H9 (cell line): Measurements from ENCODE around the gene ADIRF. TPM values are rescaled to one million over a fixed set of nuclear protein-coding genes. Genes with fewer than 3 reads are reported as not detected.
A peak's percentile ranks its signal among the peaks of the same experiment; 100 is the strongest.

Experiments used
- DNase-seq: peaks from one replicate; pipeline ENCODE4 v3.0.0-alpha.2; 2017
- H2AFZ ChIP-seq: one replicate; pipeline ENCODE4 v1.6.1; 2013; ENCODE audit warnings: mild to moderate bottlenecking, low read length, control low read depth, moderate library complexity
- H2AK5ac ChIP-seq: 2 replicates; pipeline ENCODE4 v1.6.1; 2013; ENCODE audit warnings: low read length, control low read depth, mixed read lengths; ENCODE audit not compliant: insufficient read length
- H2BK120ac ChIP-seq: one replicate; pipeline ENCODE4 v1.6.1; 2013; ENCODE audit warnings: low read depth, mild to moderate bottlenecking, low read length, control low read depth, inconsistent platforms; ENCODE audit not compliant: poor library complexity, severe bottlenecking
- H2BK12ac ChIP-seq: 2 replicates; pipeline ENCODE4 v1.6.1; 2013; ENCODE audit warnings: low read length, control low read depth, mixed read lengths, low read depth; ENCODE audit not compliant: insufficient read length
- H2BK15ac ChIP-seq: 2 replicates; pipeline ENCODE4 v1.6.1; 2013; ENCODE audit warnings: low read depth, low read length, control low read depth
- H2BK20ac ChIP-seq: one replicate; pipeline ENCODE4 v1.6.1; 2013; ENCODE audit warnings: low read depth, mild to moderate bottlenecking, low read length, control low read depth, inconsistent platforms; ENCODE audit not compliant: poor library complexity, severe bottlenecking
- H2BK5ac ChIP-seq: 2 replicates; pipeline ENCODE4 v1.6.1; 2013; ENCODE audit warnings: low read length, control low read depth, mixed read lengths; ENCODE audit not compliant: insufficient read length
- H3K14ac ChIP-seq: 2 replicates; pipeline ENCODE4 v1.6.1; 2013; ENCODE audit warnings: low read length, control low read depth; ENCODE audit not compliant: insufficient read depth
- H3K18ac ChIP-seq: 2 replicates; pipeline ENCODE4 v1.6.1; 2013; ENCODE audit warnings: low read depth, mild to moderate bottlenecking, mixed read lengths, low read length, control low read depth; ENCODE audit not compliant: insufficient read length
- H3K23ac ChIP-seq: 2 replicates; pipeline ENCODE4 v1.6.1; 2013; ENCODE audit warnings: low read length, control low read depth, mixed read lengths, low read depth; ENCODE audit not compliant: insufficient read length
- H3K23me2 ChIP-seq: 2 replicates; pipeline ENCODE4 v1.6.1; 2013; ENCODE audit warnings: low read depth, mild to moderate bottlenecking, mixed read lengths, low read length, control low read depth; ENCODE audit not compliant: insufficient read length, poor library complexity, severe bottlenecking
- H3K27ac ChIP-seq: 2 replicates; pipeline ENCODE4 v1.5.1; 2013; ENCODE audit warnings: low read length, control low read depth, mixed read lengths, low read depth; ENCODE audit not compliant: insufficient read length
- H3K27me3 ChIP-seq: 2 replicates; pipeline ENCODE4 v1.6.1; 2013; ENCODE audit warnings: low read length, control low read depth, inconsistent platforms; ENCODE audit not compliant: insufficient read depth
- H3K4ac ChIP-seq: 2 replicates; pipeline ENCODE4 v1.6.1; 2013; ENCODE audit warnings: low read depth, mild to moderate bottlenecking, control low read depth, inconsistent platforms, low read length, moderate library complexity
- H3K4me1 ChIP-seq: 2 replicates; pipeline ENCODE4 v1.6.1; 2013; ENCODE audit warnings: low read length, control low read depth, inconsistent platforms; ENCODE audit not compliant: insufficient read depth
- H3K4me2 ChIP-seq: 2 replicates; pipeline ENCODE4 v1.6.1; 2013; ENCODE audit warnings: low read length, control low read depth, mixed read lengths; ENCODE audit not compliant: insufficient read length, insufficient read depth
- H3K56ac ChIP-seq: 2 replicates; pipeline ENCODE4 v1.6.1; 2013; ENCODE audit warnings: low read depth, mild to moderate bottlenecking, mixed read lengths, low read length, control low read depth; ENCODE audit not compliant: insufficient read length
- H3K79me1 ChIP-seq: 2 replicates; pipeline ENCODE4 v1.6.1; 2013; ENCODE audit warnings: low read depth, mild to moderate bottlenecking, moderate library complexity, low read length, control low read depth, inconsistent platforms; ENCODE audit not compliant: insufficient read depth, poor library complexity, severe bottlenecking
- H3K79me2 ChIP-seq: 2 replicates; pipeline ENCODE4 v1.6.1; 2013; ENCODE audit warnings: low read length, control low read depth, inconsistent platforms; ENCODE audit not compliant: insufficient read depth
- H3K9ac ChIP-seq: 2 replicates; pipeline ENCODE4 v1.6.1; 2013; ENCODE audit warnings: low read length, control low read depth, mixed read lengths; ENCODE audit not compliant: insufficient read length; ENCODE audit errors: extremely low read depth
- H3K9me3 ChIP-seq: one replicate; pipeline ENCODE4 v1.6.1; 2013; ENCODE audit warnings: low read depth, low read length, inconsistent platforms; ENCODE audit not compliant: control insufficient read depth
- H3T11ph ChIP-seq: one replicate; pipeline ENCODE4 v1.6.1; 2013; ENCODE audit warnings: mild to moderate bottlenecking, low read length, control low read depth, inconsistent platforms
- H4K20me1 ChIP-seq: one replicate; pipeline ENCODE4 v1.6.1; 2013; ENCODE audit not compliant: control insufficient read depth, insufficient read length, insufficient read depth
- H4K5ac ChIP-seq: 2 replicates; pipeline ENCODE4 v1.6.1; 2013; ENCODE audit warnings: low read depth, mild to moderate bottlenecking, mixed read lengths, low read length, control low read depth; ENCODE audit not compliant: insufficient read length
- H4K8ac ChIP-seq: replicated peaks from 2 replicates; pipeline ENCODE4 v1.6.1; 2013; ENCODE audit warnings: low read length, control low read depth, mixed read lengths, low read depth; ENCODE audit not compliant: insufficient read length
- H4K91ac ChIP-seq: 2 replicates; pipeline ENCODE4 v1.6.1; 2013; ENCODE audit warnings: low read depth, mild to moderate bottlenecking, moderate library complexity, mixed read lengths, low read length, control low read depth; ENCODE audit not compliant: insufficient read length
- H3K27ac Mint-ChIP-seq, 3 experiments: 2 replicates in 2 of 3; 3 replicates in 1 of 3; pipeline ENCODE4 v1.8.0; 2020 to 2021; ENCODE audit warnings: mixed read lengths in 3 of 3, mild to moderate bottlenecking in 1 of 3, moderate library complexity in 1 of 3
- H3K27me3 Mint-ChIP-seq: 2 replicates; pipeline ENCODE4 v1.8.0; 2021; ENCODE audit warnings: low read depth, mild to moderate bottlenecking, moderate library complexity, mixed read lengths
- H3K36me3 Mint-ChIP-seq, 3 experiments: 2 replicates in 2 of 3; 3 replicates in 1 of 3; pipeline ENCODE4 v1.8.0; 2020 to 2021; ENCODE audit warnings: low read depth in 3 of 3, mixed read lengths in 3 of 3; ENCODE audit not compliant: insufficient read depth in 1 of 3
- H3K4me1 Mint-ChIP-seq, 2 experiments: 2 replicates each; pipeline ENCODE4 v1.8.0; 2020; ENCODE audit warnings: mixed read lengths in 2 of 2
- H3K4me3 Mint-ChIP-seq, 2 experiments: 2 replicates in 1 of 2; 3 replicates in 1 of 2; pipeline ENCODE4 v1.8.0; 2020 to 2021; ENCODE audit warnings: mild to moderate bottlenecking in 2 of 2, mixed read lengths in 2 of 2, moderate library complexity in 1 of 2
- H3K9me3 Mint-ChIP-seq, 2 experiments: 2 replicates in 1 of 2; 3 replicates in 1 of 2; pipeline ENCODE4 v1.8.0; 2020; ENCODE audit warnings: mild to moderate bottlenecking in 2 of 2, mixed read lengths in 2 of 2, moderate library complexity in 1 of 2
- CTCF ChIP-seq: fragments of 200-600 bp; sonication (generic); conservative IDR thresholded peaks from 3 replicates; pipeline ENCODE4 v1.8.0; 2021; ENCODE audit warnings: antibody characterized with exemption, mild to moderate bottlenecking
- WGBS: extraction: QIAGEN DNeasy Blood & Tissue Kit; methylation state at CpG from one replicate; pipeline ENCODE4 v1.1.7; 2013; ENCODE audit warnings: missing lambda C conversion rate, low lambda C conversion rate, mixed read lengths; ENCODE audit not compliant: insufficient read length; ENCODE audit errors: extremely low coverage; 5-methylcytosine and 5-hydroxymethylcytosine counted together
- total RNA-seq: library from RNA; stranded (reverse); gene quantifications from 2 replicates; pipeline ENCODE4 v1.2.1, GENCODE V29; 2021

ADIRF gene
- total RNA-seq, 1 experiment from 2014 or later, result not detected

DNA sequence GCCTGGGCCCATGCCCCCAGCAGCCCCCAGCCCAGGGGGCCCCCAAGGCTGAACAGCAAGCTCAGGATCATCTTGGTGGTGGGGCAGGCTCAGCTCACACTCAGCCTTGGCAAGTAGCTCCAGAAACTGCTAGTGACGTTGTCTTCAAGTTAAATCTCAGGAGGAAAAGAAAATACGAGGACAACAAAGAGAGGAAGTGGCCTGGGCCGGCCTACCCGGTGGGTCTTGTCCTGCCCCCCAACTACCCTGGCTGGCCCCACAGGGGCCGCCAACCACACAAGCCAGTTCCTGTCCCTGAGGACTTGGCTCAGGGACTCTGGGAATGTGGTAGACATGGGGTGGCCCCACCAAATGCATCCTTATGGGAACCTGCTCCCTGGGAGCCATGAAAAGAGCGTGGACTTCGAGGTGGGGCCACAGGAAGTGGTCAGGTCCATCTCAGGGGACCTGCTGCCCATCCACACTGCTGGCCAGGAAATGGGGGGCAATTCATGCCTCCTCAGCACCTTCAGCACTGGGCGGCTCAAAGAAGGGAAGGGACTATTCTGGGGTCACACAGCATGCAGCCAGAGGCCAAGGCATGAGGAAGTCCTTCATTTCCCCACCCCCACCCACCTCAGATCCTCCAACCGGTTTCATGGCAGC, 10.7 kb upstream of the ADIRF start, which contains the start of gene MMRN2:
TSS of gene MMRN2 (minus strand) at position 145 of the 645 bp plus-strand sequence. CDS start at position 71, 74 bp downstream.
- WGBS, result no CpG with 5 or more reads among the region's 9 CpGs
- Mint-ChIP-seq H3K27ac (no peak within 1 kb of the TSS; a peak in 4 of 7 replicates), H3K27me3 (peaks cover 1% of the 10 kb centered on the region), H3K36me3 (peaks cover 5 to 13% (median 8%) of the 10 kb centered on the region in 3 experiments), H3K9me3 (peaks cover 9 to 13% of the 10 kb centered on the region in 2 experiments), H3K4me3 (no peak within 1 kb of the TSS; a peak in 2 of 5 replicates), H3K4me1 (peaks cover 48 to 55% of the 10 kb centered on the region in 2 experiments)
- Histone ChIP-seq H3K56ac (no peak within 1 kb of the TSS), H3K14ac (peak within 1 kb of the TSS; percentile 35), H3K9me3 (no peaks in the 10 kb centered on the region), H2BK120ac (no peak within 1 kb of the TSS), H3K79me2 (no peaks in the 10 kb centered on the region), H3K27me3 (no peaks in the 10 kb centered on the region), H2BK20ac (no peak within 1 kb of the TSS), H2AK5ac (no peak within 1 kb of the TSS), H4K91ac (no peak within 1 kb of the TSS), H3K23me2 (no peaks in the 10 kb centered on the region), H3K18ac (no peak within 1 kb of the TSS), H4K8ac (no peak within 1 kb of the TSS), H2BK15ac (no peak within 1 kb of the TSS), H2BK12ac (no peak within 1 kb of the TSS), H2BK5ac (no peak within 1 kb of the TSS), H3T11ph (no peak within 1 kb of the TSS), H3K23ac (no peak within 1 kb of the TSS), H3K4me1 (peaks cover 11% of the 10 kb centered on the region; the same call in 1 of the 2 replicates), H3K27ac (no peak within 1 kb of the TSS), H2AFZ (no peak within 1 kb of the TSS), H4K20me1 (no peaks in the 10 kb centered on the region), H3K4ac (no peak within 1 kb of the TSS), H3K9ac (no peak within 1 kb of the TSS), H4K5ac (no peak within 1 kb of the TSS), H3K4me2 (no peak within 1 kb of the TSS), H3K79me1 (no peaks in the 10 kb centered on the region)
- no peak for TF ChIP-seq CTCF
- DNase-seq, result peak; percentile 28
